ENCODE results near the gene HBQ1. TPM values are rescaled to one million over a fixed set of nuclear protein-coding genes. Genes with fewer than 3 reads are reported as not detected.

The HBQ1 gene
- total RNA-seq, result 7.8 TPM

DNA sequence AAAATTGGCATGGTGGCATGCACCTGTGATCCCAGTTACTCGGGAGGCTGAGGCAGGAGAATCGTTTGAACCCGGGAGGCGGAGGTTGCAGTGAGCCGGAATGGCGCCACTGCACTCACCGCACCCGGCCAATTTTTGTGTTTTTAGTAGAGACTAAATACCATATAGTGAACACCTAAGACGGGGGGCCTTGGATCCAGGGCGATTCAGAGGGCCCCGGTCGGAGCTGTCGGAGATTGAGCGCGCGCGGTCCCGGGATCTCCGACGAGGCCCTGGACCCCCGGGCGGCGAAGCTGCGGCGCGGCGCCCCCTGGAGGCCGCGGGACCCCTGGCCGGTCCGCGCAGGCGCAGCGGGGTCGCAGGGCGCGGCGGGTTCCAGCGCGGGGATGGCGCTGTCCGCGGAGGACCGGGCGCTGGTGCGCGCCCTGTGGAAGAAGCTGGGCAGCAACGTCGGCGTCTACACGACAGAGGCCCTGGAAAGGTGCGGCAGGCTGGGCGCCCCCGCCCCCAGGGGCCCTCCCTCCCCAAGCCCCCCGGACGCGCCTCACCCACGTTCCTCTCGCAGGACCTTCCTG, at the start of gene HBQ1:
HBQ1 (plus strand) TSS at position 359 of the 575 bp plus-strand sequence; CDS start at position 387, 28 bp downstream.

DNA sequence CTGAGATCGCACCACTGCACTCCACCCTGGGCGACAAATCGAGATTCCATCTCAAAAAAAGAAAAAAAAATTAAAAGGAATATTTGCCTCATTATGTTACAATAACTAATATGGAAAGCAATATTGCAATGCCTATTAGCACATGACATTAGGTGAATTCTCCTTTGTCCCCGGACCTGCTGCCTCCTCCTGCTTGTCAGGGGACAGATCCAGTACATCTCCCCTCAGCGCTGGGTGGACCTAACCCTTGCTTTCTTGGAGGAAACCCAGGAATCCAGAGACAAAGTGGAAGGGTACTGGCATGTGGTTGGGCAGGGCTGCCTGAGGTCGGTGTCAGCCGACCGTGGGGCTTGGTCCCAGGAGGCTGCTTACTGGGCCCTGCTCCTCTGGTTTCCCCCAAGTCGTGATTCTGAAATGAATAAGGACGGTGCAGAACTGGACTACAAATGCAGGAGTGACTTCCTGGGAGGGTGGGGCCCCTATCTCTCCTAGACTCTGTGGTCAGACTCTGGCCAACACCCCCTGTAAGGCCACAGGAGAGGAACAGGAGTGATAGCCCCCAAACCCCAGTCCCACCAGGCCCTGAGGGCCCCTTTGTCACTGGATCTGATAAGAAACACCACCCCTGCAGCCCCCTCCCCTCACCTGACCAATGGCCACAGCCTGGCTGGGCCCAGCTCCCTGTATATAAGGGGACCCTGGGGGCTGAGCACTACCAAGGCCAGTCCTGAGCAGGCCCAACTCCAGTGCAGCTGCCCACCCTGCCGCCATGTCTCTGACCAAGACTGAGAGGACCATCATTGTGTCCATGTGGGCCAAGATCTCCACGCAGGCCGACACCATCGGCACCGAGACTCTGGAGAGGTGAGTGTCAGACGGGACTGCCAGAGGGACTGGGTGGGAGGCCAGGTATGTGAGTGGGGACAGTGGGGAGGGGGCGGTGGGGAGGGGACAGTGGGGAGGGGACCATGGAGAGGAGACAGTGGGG, 27.8 kb upstream of the HBQ1 start, which contains the start of gene HBZ:
HBZ (plus strand) TSS at position 504 of the 988 bp plus-strand sequence; CDS start at position 770, 266 bp downstream.

GRCh38 chr16:165539-166374, 14.5 kb upstream of the HBQ1 start, which contains the start of gene HBM:
TSS of gene HBM (plus strand) at chr16:165978. CDS start at chr16:165998, 20 bp downstream.

GRCh38 chr16:172374-172941, 7.8 kb upstream of the HBQ1 start, which contains the start of gene HBA2:
TSS of gene HBA2 (plus strand) at chr16:172876. CDS start at chr16:172913, 37 bp downstream.

GRCh38 chr16:176477-177382, 3.5 kb upstream of the HBQ1 start, which contains the start of gene HBA1:
TSS of gene HBA1 (plus strand) at chr16:176680. CDS start at chr16:176717, 37 bp downstream.

DNA sequence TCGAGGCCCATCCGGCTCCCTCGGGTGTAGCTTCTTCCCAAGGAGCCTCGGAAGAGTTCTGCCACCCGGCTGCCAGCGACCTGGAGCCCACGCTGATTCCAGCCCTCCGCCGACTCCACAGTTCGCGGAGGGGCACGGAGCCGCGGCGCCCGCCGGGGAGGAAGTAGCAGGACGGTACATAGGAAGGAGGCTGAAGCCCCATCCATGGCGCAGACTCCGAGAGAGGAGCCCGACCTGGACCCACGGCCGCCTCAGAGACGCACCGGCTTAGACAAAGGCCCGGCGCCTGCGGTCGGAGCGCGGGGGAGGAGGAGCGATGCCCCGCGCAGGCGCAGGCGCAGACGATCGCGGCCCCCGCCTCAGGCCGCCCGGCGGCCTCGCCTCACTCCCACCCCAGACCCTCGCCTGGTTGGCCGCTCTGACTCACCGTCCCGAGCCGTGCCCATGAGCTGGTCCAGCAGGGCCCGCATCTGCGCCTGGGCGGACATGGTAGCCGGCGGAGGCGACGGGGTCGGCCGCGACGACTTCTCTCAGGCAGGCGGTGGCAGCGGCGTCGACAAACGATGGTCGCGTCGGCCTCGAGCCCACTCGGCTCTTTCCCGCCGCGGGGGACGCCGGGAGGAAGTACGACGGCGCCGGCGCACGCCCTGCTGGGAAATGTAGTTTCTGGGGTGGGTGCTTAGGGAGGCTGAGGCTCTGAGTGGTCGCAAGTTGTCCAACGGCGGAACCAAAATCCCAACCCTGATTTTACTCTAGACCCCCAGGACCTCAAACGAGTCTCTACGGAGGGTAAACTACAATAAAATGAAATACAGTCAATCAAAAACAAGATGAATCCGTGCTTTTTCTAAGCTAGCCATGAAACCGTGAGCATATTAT, 48.8 kb downstream of the HBQ1 start, which contains the start of gene LUC7L:
LUC7L (minus strand) TSS at position 598 of the 879 bp plus-strand sequence; CDS start at position 488, 110 bp downstream.

Small RNA genes within 50 kb of the gene (small RNA-seq; reads per million reads assigned to genes)
- gene RF00019, result not detected

Other genes with a start within 250 kb of the HBQ1 start
- 7.4 TPM for gene POLR3K, start 126.9 kb upstream of the HBQ1 start, total RNA-seq
- gene SNRNP25, start 126.6 kb upstream of the HBQ1 start, total RNA-seq, result 26.1 TPM
- gene RHBDF1, start 107.8 kb upstream of the HBQ1 start, total RNA-seq, result 3.7 TPM
- 41.8 TPM for gene MPG, start 102.2 kb upstream of the HBQ1 start, total RNA-seq
- gene NPRL3, start 41.8 kb upstream of the HBQ1 start, total RNA-seq, result 11.3 TPM
- gene HBZ, start 27.8 kb upstream of the HBQ1 start, total RNA-seq, result 1.2 TPM
- 31.1 TPM for gene HBM, start 14.5 kb upstream of the HBQ1 start, total RNA-seq
- 2,023 TPM for gene HBA2, start 7.6 kb upstream of the HBQ1 start, total RNA-seq
- 1,158 TPM for gene HBA1, start 3.8 kb upstream of the HBQ1 start, total RNA-seq
- gene LUC7L, start 49.0 kb downstream of the HBQ1 start, total RNA-seq, result 82.6 TPM
- 31.1 TPM for gene FAM234A, start 54.4 kb downstream of the HBQ1 start, total RNA-seq
- 10.1 TPM for gene RGS11, start 95.5 kb downstream of the HBQ1 start, total RNA-seq
- gene ARHGDIG, start 100.1 kb downstream of the HBQ1 start, total RNA-seq, result 68.7 TPM
- gene PDIA2, start 102.7 kb downstream of the HBQ1 start, total RNA-seq, result 12.5 TPM
- gene AXIN1, start 172.3 kb downstream of the HBQ1 start, total RNA-seq, result 16.1 TPM
- gene MRPL28, start 190.1 kb downstream of the HBQ1 start, total RNA-seq, result 62.5 TPM
- 32.3 TPM for gene PGAP6, start 201.5 kb downstream of the HBQ1 start, total RNA-seq
- gene NME4, start 216.7 kb downstream of the HBQ1 start, total RNA-seq, result 16.4 TPM
- 8.3 TPM for gene DECR2, start 221.4 kb downstream of the HBQ1 start, total RNA-seq
- 33.4 TPM for gene RAB11FIP3, start 245.2 kb downstream of the HBQ1 start, total RNA-seq

Data from diencephalon (tissue), 1 donor.